ENCODE data around the gene TRABD.

The TRABD gene

DNA sequence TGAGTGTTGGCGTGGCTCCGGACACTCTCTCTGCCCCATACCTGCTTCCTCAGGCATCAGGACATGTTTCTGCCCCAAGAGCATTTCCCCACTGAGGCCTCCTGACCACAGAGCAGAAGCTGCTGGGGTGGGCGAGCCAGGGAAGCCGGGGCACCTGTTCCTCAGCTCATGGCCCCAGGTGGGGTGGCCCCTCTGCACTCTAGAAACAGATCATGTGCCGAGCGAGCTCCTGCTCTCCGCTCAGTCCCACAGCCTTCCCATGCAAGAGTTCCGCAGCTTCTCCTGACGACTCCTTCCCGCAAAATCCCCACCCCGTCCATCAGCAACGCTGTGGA lies 37.6 kb upstream of the TRABD start:
- TF ChIP-seq, protein P1, sequence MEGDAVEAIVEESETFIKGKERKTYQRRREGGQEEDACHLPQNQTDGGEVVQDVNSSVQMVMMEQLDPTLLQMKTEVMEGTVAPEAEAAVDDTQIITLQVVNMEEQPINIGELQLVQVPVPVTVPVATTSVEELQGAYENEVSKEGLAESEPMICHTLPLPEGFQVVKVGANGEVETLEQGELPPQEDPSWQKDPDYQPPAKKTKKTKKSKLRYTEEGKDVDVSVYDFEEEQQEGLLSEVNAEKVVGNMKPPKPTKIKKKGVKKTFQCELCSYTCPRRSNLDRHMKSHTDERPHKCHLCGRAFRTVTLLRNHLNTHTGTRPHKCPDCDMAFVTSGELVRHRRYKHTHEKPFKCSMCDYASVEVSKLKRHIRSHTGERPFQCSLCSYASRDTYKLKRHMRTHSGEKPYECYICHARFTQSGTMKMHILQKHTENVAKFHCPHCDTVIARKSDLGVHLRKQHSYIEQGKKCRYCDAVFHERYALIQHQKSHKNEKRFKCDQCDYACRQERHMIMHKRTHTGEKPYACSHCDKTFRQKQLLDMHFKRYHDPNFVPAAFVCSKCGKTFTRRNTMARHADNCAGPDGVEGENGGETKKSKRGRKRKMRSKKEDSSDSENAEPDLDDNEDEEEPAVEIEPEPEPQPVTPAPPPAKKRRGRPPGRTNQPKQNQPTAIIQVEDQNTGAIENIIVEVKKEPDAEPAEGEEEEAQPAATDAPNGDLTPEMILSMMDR (IDR thresholded peaks at IDR 0.05; ENCODE audit: control insufficient read depth, extremely low read depth, insufficient read depth): no peak
- no peak for DNase-seq (ENCODE audit: low read depth)
- H3K4me3 ChIP-seq (ENCODE audit: low read depth, low read length): no peak overlapping the region

DNA sequence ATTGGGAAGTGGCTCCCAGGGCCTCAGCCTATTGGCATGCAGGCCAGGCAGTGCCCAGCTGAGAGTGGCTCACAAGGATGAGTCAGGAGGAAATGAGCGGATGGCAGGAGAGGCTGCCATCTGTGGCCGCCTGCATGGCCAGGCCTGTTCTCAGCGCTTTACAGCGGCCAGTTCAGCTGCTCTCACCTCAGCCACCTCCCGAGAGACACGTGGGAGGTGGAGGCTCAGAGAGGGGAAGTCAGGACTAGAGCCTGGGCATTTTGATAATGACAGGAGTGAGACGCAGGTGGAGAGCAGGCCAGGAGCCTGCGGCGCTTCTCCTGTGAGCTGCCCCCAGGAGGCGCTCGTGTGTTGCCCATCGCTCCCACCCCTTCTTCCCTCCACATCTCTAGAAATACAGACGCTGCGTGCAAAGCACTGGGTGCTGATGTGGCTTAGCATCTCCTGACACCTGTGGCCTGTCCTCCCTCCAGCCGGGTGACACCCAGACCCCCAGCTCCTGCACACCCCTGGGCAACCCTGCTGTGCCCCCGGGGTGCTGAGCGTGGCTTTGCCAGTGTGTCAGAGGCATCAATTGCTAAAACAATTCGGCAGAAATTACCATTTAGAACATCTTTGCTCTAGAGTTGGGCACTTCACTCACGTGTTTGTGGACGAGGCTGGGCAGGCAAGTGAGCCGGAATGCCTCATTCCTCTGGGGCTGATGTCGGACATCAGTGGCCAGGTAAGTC lies 36.6 kb upstream of the TRABD start:
- H3K4me3 ChIP-seq (ENCODE audit: low read depth, low read length): no peak overlapping the region
- TF ChIP-seq, protein P1 (IDR thresholded peaks at IDR 0.05; ENCODE audit: control insufficient read depth, extremely low read depth, insufficient read depth): peak; percentile 79
- DNase-seq (ENCODE audit: low read depth): peak; percentile 45

DNA sequence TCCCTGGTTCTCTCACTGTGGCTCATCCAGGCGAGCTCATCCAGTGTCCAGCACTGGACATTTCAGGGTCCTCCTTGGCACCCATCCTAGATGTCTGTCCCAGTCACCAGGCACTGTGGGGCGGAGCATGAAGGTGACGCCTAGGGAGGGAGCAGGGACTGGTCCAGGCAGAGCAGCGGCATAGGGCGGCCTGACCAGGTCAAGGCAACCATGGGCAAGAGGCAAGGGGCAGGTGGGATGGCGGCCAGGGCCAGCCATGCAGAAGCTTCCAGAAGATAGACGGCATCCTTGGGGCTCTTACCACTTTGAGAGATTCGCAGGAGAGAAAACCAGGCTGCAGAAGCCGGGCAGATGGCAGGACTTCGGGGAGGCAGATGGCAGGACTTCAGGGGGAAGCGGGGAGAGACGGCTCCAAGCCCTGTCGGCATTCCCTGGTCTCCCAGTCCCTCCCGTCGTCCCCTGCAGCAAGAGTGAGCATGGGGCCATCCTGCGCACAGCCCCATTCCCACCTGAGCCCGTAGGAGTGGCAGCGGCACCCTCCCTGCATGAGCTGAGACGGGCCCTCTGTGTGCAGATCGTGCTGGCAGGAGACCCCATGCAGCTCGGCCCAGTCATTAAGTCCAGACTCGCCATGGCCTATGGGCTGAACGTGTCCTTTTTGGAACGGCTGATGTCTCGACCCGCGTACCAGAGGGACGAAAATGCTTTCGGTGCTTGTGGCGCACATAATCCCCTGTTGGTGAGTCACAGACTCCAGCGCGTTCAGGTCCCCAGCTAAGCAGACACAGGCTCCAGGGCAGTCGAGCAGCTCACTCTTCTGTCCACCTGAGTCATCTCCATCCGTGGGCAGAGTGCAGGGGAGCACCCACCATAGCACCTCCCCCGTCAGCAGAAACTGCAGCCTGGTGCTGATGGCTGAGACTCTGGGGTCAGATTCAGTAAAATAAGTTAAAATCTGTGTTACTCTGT lies 35.3 kb upstream of the TRABD start:
- no peak for DNase-seq (ENCODE audit: low read depth)
- H3K4me3 ChIP-seq (ENCODE audit: low read depth, low read length): no peak overlapping the region
- TF ChIP-seq, protein P1 (IDR thresholded peaks at IDR 0.05; ENCODE audit: control insufficient read depth, extremely low read depth, insufficient read depth): no peak

DNA sequence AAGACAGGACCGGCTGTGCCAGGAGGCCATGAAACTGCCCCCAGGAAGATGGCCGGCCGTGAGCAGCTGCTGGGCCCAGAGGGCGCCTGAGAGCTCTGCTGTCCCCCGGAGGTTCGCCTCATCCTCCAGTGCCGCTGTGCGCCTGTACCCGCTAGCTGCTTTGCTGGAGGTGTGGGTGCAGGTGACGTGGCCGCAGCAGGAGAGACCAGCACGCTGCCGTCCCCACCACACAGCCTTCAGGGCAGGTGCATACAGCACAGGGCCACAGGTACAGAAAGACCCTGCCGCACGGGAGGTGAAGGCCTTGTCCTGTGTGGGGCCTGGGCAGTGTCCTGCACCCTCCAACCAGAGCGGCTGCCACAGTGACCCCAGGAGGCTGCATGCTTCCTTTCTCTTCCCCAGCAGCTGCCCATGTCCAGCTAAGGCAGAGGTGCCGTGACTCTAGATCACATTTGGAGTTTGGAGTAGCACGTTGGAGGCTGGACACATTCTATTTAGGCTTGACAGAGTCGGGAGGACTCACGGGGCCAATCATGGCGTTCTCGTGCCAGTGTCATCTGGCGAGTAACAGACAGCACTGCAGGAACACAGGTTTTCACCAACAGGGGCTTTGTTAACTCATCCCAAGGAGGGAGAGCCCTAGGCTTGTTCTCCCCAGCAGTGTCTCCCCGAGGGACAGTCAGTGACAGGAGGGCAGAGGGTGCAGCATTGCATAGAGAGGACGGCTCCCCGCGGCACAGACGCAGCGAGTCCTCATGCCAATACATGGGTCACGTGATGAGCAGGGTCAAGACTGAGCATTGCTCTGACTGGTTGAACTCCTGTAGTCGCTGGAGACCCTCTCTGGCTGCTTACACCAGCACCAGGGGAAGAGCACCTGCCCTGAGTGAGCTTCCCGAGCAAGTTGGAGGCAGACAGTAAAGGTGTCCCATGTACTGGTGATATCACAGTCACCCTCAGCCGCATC lies 33.9 kb upstream of the TRABD start:
- no peak overlapping the region for H3K4me3 ChIP-seq (ENCODE audit: low read depth, low read length)
- DNase-seq (ENCODE audit: low read depth): no peak
- TF ChIP-seq, protein P1 (IDR thresholded peaks at IDR 0.05; ENCODE audit: control insufficient read depth, extremely low read depth, insufficient read depth): no peak

DNA sequence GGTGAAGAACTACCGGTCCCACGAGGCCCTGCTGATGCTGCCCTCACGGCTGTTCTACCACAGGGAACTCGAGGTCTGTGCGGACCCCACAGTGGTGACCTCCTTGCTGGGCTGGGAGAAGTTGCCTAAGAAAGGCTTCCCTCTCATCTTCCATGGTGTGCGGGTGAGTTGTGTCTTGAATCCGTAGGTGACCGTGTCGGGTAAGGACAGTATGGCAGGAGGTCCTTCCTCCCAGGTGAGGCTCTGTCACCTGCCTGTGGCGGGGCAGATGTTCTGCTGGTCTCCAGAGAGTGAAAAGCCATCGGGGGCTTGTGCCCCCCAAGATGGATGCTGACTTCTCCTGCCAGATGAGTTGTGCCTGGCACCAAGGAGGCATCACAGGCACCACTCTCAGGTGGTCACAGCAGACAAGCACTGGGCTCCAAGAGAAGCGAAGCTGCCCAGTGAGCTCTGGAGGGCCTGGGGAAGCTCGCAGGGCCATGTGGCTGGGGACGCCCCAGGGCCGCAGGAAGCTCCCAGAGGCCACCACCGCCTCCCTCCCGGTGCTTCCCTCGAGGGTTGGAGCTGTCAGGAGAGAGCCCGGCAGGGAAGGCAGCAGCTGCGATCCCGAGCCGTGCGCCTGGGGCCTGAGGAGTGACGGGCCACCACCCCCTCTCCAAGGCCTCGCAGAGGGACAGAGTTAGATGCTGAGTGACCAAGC lies 32.5 kb upstream of the TRABD start:
- DNase-seq (ENCODE audit: low read depth): no peak
- H3K4me3 ChIP-seq (ENCODE audit: low read depth, low read length): no peak overlapping the region
- TF ChIP-seq, protein P1 (IDR thresholded peaks at IDR 0.05; ENCODE audit: control insufficient read depth, extremely low read depth, insufficient read depth): no peak

DNA sequence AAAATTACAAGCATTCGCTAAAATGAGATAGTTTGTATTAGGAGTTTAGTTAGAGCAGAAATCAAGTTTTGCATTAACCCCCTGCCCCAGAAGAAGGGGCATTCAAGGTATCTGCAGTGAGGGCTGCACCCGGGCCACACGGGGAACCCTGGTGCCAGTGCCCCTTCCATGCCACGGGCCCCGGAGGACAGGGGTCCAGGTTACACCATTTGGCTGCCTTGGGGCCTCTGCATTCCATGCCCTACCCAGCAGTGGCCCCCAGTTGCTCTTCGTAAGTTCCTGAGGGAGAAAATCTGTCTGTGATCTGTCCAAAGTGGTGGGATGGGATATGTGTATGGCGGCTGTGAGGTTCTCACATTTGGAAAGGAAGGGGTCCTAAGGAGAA lies 32.0 kb upstream of the TRABD start:
- DNase-seq (ENCODE audit: low read depth): no peak
- H3K4me3 ChIP-seq (ENCODE audit: low read depth, low read length): no peak overlapping the region
- TF ChIP-seq, protein P1 (IDR thresholded peaks at IDR 0.05; ENCODE audit: control insufficient read depth, extremely low read depth, insufficient read depth): no peak
